ENCODE data around the gene GLIS1. TPM values are rescaled to one million over a fixed set of nuclear protein-coding genes. Genes with fewer than 3 reads are reported as not detected.

GLIS1 gene
- total RNA-seq, 1 experiment from 2014 or later = not detected

- no peaks in the 10 kb centered on the region for H3K9me3 ChIP-seq (ENCODE audit: insufficient read depth, low read depth)
- TF ChIP-seq, protein P1, sequence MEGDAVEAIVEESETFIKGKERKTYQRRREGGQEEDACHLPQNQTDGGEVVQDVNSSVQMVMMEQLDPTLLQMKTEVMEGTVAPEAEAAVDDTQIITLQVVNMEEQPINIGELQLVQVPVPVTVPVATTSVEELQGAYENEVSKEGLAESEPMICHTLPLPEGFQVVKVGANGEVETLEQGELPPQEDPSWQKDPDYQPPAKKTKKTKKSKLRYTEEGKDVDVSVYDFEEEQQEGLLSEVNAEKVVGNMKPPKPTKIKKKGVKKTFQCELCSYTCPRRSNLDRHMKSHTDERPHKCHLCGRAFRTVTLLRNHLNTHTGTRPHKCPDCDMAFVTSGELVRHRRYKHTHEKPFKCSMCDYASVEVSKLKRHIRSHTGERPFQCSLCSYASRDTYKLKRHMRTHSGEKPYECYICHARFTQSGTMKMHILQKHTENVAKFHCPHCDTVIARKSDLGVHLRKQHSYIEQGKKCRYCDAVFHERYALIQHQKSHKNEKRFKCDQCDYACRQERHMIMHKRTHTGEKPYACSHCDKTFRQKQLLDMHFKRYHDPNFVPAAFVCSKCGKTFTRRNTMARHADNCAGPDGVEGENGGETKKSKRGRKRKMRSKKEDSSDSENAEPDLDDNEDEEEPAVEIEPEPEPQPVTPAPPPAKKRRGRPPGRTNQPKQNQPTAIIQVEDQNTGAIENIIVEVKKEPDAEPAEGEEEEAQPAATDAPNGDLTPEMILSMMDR (conservative IDR thresholded peaks at IDR 0.05) = no peak
- TF ChIP-seq EZH2 (IDR thresholded peaks at IDR 0.05; ENCODE audit: low read depth) = no peak
- H3K36me3 ChIP-seq (ENCODE audit: low read depth) = no peaks in the 10 kb centered on the region
- intact Hi-C loops (cut with micrococcal nuclease; ENCODE audit: unreplicated experiment) = no loop called here
- DNase-seq = peak in 1 of 2 experiments; percentile 25
- no peaks in the 10 kb centered on the region for H3K79me2 ChIP-seq (ENCODE audit: low read depth)
- ChIA-PET POLR2A (ENCODE audit: unreplicated experiment) (no interaction called here), CTCF (interaction anchor here (0.7 kb wide), 1 partner anchor 816 kb away, joined by 3 read pairs; no protein-coding TSS in a partner anchor)
- H3K4me1 ChIP-seq (replicated peaks; ENCODE audit: insufficient read depth) = no peaks in the 10 kb centered on the region
- H3K4me2 ChIP-seq = no peak overlapping the region
- no peaks in the 10 kb centered on the region for H4K20me1 ChIP-seq (ENCODE audit: insufficient read depth)
- H3F3A ChIP-seq (ENCODE audit: insufficient read depth, low read depth) = no peaks in the 10 kb centered on the region
- H2AFZ ChIP-seq = no peak overlapping the region
- H3K9me2 ChIP-seq (ENCODE audit: insufficient read depth) = no peaks in the 10 kb centered on the region
- BruUV-seq (replicated peaks) = no TSS peak
- H3K4me3 ChIP-seq = no peak overlapping the region
- no peak overlapping the region for H3K27ac ChIP-seq
- H3K27me3 ChIP-seq (ENCODE audit: insufficient read depth, low read depth) = 0 out of 2 replicates have a peak, but pooled peaks cover 5% of the 10 kb centered on the region
Observed at GRCh38 chr1:53458634-53459033, 280.3 kb downstream of the GLIS1 start.

Other genes starting within 250 kb of the GLIS1 start
- gene NDC1, start 99.1 kb upstream of the GLIS1 start, total RNA-seq (2021) = 29.7 and 47.6 TPM in 2 replicates
- gene YIPF1, start 150.6 kb upstream of the GLIS1 start, total RNA-seq (2021) = 23.3 and 26.1 TPM in 2 replicates
- gene DIO1, start 155.0 kb upstream of the GLIS1 start, total RNA-seq (2021) = not detected in 2 replicates
- 98.8 and 128 TPM in 2 replicates for gene IFT25, start 206.5 kb upstream of the GLIS1 start, total RNA-seq (2021)
- 78.7 and 82.7 TPM in 2 replicates for gene LRRC42, start 207.2 kb upstream of the GLIS1 start, total RNA-seq (2021)

Measured in PC-9 (cell line).